Left lung (tissue), 10 donors: ENCODE data around the gene BLTP1. TPM values are rescaled to one million over a fixed set of nuclear protein-coding genes. Genes with fewer than 3 reads are reported as not detected.

ENCODE experiments used
- ATAC-seq: fragments of 200-7000 bp; cut with Tn5 transposase; one replicate; pipeline ENCODE4 v1.9.1; 2020; ENCODE audit warnings: moderate library complexity
- DNase-seq, 4 donors: peaks; one replicate each; pipeline ENCODE4 v3.0.0-alpha.2; 2013 to 2020
- H3K27ac ChIP-seq, 2 donors: fragments of 200-600 bp; sonication (generic) in 1 of 2; one replicate each; pipeline versions ENCODE4 v1.5.0 to v1.8.0; 2020 to 2021
- H3K27me3 ChIP-seq, 2 donors: fragments of 200-600 bp; sonication (generic) in 1 of 2; one replicate each; pipeline versions ENCODE4 v1.5.0 to v1.8.0; 2020 to 2021
- H3K36me3 ChIP-seq, 2 donors: fragments of 200-600 bp; sonication (generic) in 1 of 2; one replicate each; pipeline versions ENCODE4 v1.5.0 to v1.8.0; 2020 to 2021
- H3K4me1 ChIP-seq, 2 donors: fragments of 200-600 bp; one replicate each; pipeline ENCODE4 v1.8.0; 2021
- H3K4me3 ChIP-seq, 2 donors: fragments of 200-600 bp; sonication (generic) in 1 of 2; one replicate each; pipeline versions ENCODE4 v1.5.0 to v1.8.0; 2020 to 2021; ENCODE audit warnings: mild to moderate bottlenecking in 1 of 2
- H3K9me3 ChIP-seq, 2 donors: fragments of 200-600 bp; sonication (generic) in 1 of 2; one replicate each; pipeline versions ENCODE4 v1.5.0 to v1.8.0; 2020 to 2021
- intact Hi-C, 2 donors: fragments of 100-400 bp; cut with DNase I; formaldehyde crosslinking; loops; one replicate each; pipeline versions ENCODE4 v1.11.2 to v1.14.2; 2022
- polyA plus RNA-seq, 6 donors: library from polyadenylated mRNA; unstranded; fragments of 120-200 nt; gene quantifications; one replicate each; pipeline ENCODE4 v1.2.1, GENCODE V29; 2013; ENCODE audit not compliant: insufficient read length in 6 of 6
- total RNA-seq, 2 donors: library from RNA; stranded (reverse); fragmentation: NEBNext Ultra II Directional; extraction: Animal tissue kit (Norgen Biotek cat#: 25700); gene quantifications; one replicate each; pipeline ENCODE4 v1.2.1, GENCODE V29; 2021
- TF ChIP-seq, protein P1 (sequence below), 2 donors: fragments of 200-600 bp; sonication (generic) in 1 of 2; IDR thresholded peaks; one replicate each; pipeline versions ENCODE4 v1.5.0 to v1.8.0; 2021; ENCODE audit warnings: antibody characterized with exemption in 2 of 2
- donor health status: DM: no; HTN: yes; CAD: no.
- donor health status: DM: no; HTN: no; CAD: no.

BLTP1 gene
- total and polyA plus RNA-seq, 8 donors, result 59.8 to 125 (median 105) TPM

DNA sequence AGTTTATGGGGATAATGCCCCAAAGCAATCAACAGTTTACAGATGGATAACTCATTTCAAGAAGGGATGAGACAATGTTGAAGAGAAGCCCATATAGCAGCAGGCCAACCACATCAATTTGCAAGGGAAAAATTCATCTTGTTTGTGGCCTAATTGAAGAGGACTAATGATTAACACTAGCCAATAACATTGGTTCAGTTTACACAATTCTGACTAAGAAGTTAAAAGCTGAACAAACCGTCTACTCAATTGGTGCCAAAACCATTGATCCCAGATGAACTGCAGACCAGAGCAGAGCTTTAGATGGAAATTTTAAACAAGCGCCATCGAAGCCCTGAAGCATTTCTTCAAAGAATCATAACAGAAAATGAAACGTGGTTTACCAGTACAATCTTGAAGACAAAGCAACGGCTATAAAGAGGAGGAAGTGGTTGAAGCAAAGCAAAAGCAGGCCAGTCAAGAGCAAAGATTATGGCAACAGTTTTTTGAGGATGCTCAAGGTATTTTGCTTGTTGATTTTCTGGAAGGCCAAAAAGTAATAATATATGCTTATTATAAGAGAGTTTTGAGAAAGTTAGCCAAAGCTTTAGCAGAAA lies 20.5 kb upstream of the BLTP1 start:
- Histone ChIP-seq H3K27me3 (no peaks in the 10 kb centered on the region), H3K36me3 (no peaks in the 10 kb centered on the region), H3K27ac (no peak overlapping the region), H3K9me3 (no peaks in the 10 kb centered on the region), H3K4me1 (no peaks in the 10 kb centered on the region), H3K4me3 (no peak overlapping the region)
- ATAC-seq, result no peak
- DNase-seq, result no peak
- intact Hi-C loops, result no loop called here
- TF ChIP-seq, protein P1, sequence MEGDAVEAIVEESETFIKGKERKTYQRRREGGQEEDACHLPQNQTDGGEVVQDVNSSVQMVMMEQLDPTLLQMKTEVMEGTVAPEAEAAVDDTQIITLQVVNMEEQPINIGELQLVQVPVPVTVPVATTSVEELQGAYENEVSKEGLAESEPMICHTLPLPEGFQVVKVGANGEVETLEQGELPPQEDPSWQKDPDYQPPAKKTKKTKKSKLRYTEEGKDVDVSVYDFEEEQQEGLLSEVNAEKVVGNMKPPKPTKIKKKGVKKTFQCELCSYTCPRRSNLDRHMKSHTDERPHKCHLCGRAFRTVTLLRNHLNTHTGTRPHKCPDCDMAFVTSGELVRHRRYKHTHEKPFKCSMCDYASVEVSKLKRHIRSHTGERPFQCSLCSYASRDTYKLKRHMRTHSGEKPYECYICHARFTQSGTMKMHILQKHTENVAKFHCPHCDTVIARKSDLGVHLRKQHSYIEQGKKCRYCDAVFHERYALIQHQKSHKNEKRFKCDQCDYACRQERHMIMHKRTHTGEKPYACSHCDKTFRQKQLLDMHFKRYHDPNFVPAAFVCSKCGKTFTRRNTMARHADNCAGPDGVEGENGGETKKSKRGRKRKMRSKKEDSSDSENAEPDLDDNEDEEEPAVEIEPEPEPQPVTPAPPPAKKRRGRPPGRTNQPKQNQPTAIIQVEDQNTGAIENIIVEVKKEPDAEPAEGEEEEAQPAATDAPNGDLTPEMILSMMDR (IDR thresholded peaks at IDR 0.05), result no peak

DNA sequence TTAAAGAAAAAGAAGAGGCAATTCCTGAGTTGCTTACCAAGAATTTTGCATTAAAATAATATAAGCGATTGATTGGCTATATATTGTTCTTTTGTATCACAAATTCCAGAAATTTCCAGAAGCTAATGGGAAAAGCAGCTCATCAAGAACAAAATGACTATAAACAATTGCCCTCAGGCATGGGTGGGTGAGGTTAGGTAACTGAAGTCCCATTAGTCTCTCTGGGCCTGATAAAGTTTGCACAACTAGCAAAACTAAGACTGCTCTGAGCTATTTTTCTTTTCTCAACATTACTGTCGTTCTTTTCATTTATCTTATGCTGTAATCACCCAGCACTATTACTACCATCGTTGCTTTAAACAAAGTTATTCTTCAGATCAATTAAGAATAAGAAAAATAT lies 19.2 kb upstream of the BLTP1 start:
- intact Hi-C loops, result no loop called here
- no peak for ATAC-seq
- Histone ChIP-seq H3K4me1 (no peaks in the 10 kb centered on the region), H3K36me3 (no peaks in the 10 kb centered on the region), H3K4me3 (no peak overlapping the region), H3K27ac (no peak overlapping the region), H3K9me3 (no peaks in the 10 kb centered on the region), H3K27me3 (no peaks in the 10 kb centered on the region)
- DNase-seq, result no peak
- TF ChIP-seq, protein P1 (IDR thresholded peaks at IDR 0.05), result no peak

DNA sequence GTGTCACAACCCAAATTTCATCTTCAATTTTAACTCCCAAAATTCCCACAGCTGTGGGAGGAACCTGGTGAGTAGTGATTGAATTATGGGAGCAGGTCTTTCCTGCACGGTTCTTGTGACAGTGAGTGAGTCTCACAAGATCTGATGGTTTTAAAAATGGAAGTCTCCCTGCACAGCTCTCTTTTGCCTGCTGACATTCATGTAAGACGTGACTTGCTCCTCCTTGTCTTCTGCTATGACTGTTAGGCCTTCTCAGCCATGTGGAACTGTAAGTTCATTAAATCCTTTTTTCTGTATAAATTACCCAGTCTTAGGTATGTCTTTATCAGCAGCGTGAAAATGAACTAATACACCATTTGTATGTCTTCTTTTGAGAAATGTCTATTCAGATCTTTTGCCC lies 13.0 kb upstream of the BLTP1 start:
- intact Hi-C loops, result no loop called here
- no peak for ATAC-seq
- Histone ChIP-seq H3K4me3 (no peak overlapping the region), H3K4me1 (no peaks in the 10 kb centered on the region), H3K27ac (no peak overlapping the region), H3K36me3 (no peaks in the 10 kb centered on the region), H3K27me3 (no peaks in the 10 kb centered on the region), H3K9me3 (no peaks in the 10 kb centered on the region)
- TF ChIP-seq, protein P1 (IDR thresholded peaks at IDR 0.05), result no peak
- no peak for DNase-seq

DNA sequence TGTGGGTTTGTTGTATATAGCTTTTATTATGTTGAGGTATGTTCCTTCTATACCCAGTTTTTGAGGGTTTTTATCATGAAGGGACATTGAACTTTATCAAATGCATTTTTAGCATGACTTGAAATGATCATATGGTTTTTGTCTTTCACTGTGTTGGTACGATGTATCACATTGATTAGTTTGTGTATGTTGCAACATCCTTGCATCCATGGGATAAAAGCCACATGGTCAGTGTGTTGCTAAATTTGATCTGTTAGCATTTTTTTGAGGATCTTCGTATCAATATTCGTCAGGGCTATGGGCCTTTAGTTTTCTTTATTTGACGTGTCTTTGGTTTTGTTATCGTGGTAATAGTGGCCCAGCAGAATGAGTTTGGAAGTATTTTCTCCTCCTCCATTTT lies 11.3 kb upstream of the BLTP1 start:
- TF ChIP-seq, protein P1 (IDR thresholded peaks at IDR 0.05), result no peak

DNA sequence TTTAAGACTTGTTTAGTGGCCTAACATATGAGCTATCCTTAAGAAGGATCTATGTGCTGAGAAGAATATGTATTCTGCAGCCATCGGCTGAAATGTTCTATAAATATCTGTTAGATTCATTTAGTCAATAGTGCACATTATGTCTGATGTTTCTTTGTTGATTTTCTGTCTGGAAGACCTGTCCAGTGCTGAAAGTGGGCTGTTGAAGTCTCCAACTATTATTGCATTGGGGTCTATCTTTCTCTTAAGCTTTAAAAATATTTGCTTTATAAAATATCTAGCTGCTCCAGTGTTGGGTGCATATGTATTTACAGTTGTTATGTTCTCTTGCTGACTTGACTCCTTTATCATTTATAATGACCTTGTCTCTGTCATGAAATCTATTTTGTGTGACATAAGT lies 9.4 kb upstream of the BLTP1 start:
- Histone ChIP-seq H3K27me3 (no peaks in the 10 kb centered on the region), H3K9me3 (no peaks in the 10 kb centered on the region), H3K4me1 (no peaks in the 10 kb centered on the region), H3K27ac (no peak overlapping the region), H3K36me3 (no peaks in the 10 kb centered on the region), H3K4me3 (no peak overlapping the region)
- ATAC-seq (no peak), DNase-seq (no peak)
- intact Hi-C loops, result no loop called here
- TF ChIP-seq, protein P1 (IDR thresholded peaks at IDR 0.05), result no peak

More for the DNA sequence above, 11.3 kb upstream of the BLTP1 start:
- DNase-seq (no peak), ATAC-seq (no peak)
- Histone ChIP-seq H3K9me3 (no peaks in the 10 kb centered on the region), H3K4me3 (no peak overlapping the region), H3K27me3 (no peaks in the 10 kb centered on the region), H3K4me1 (no peaks in the 10 kb centered on the region), H3K36me3 (no peaks in the 10 kb centered on the region), H3K27ac (no peak overlapping the region)
- intact Hi-C loops, result no loop called here
